GM19372 (cell line): ENCODE measurements around the gene CCDC138.

ENCODE experiments used
- ATAC-seq: cut with Tn5 transposase; IDR thresholded peaks from one replicate; pipeline ENCODE4 v1.9.1; 2021; ENCODE audit warnings: mild to moderate bottlenecking, low read depth, moderate library complexity; ENCODE audit not compliant: unreplicated experiment

The CCDC138 gene

DNA sequence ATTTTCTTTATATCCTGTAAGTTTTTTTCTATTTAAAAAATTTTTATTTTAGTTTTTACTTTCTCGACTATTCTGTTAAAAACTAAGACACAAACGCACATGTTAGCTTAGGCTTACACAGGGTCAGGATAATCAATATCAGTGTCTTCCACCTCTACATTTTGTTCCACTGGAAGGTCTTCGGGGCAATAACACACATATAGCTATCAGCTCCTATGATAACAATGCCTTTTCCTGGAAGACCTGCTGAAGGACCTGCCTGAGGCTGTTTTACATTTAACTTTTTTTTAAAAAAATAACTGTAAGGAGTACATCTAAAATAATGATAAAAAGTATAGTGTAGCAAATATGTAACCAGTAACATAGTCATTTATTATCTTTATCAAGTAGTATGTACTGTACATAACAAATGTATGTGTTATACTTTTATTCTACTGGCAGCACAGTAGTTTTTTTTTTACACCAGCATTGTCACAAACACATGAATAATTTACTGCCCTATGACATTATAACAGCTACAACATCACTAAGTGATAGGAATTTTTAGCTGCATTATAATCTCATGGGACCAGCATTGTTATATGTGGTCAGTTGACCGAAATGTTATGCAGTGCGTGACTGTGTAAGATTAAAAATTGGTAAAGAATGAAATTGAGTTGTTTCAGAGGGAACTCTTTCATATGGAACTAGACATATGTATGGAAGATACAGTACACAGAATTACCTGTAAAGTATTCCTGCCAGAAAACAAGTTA lies 37.9 kb downstream of the CCDC138 start:
- no peak for ATAC-seq

DNA sequence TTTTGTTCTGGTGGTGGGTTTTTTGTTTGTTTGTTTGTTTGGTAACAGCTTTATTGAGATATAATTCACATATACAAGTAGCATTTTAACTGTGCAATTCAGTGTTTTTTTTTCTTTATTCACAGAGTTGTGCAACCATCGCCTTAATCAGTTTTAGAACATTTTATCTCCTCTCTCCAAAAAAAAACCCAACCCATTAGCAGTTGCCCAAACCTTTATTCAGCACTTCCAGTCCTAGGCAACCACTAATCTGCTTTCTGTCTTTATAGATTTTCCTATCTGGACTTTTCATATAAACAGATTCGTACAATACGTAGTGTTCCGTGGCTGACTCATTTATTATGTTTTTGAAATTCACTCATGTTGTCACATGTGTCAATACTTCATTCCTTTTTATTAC lies 38.7 kb downstream of the CCDC138 start:
- no peak for ATAC-seq

DNA sequence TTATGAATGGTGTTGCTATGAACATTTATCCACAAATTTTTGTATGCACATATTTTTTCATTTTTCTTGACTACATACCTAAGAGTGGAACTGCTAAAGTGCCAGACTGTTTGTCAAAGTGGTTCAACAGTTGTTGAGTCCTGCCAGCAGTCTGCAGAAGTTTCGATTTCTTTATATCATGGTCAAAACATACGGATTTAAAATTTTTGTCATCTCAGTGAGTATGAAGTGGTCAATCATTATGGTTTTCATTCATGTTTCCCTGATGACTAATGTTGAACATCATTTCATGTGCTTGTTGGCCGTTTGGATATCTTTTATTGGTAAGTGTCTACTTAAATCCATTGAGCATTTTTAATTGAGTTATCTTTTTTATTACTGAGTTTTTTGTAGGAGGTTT lies 39.2 kb downstream of the CCDC138 start:
- ATAC-seq = no peak

DNA sequence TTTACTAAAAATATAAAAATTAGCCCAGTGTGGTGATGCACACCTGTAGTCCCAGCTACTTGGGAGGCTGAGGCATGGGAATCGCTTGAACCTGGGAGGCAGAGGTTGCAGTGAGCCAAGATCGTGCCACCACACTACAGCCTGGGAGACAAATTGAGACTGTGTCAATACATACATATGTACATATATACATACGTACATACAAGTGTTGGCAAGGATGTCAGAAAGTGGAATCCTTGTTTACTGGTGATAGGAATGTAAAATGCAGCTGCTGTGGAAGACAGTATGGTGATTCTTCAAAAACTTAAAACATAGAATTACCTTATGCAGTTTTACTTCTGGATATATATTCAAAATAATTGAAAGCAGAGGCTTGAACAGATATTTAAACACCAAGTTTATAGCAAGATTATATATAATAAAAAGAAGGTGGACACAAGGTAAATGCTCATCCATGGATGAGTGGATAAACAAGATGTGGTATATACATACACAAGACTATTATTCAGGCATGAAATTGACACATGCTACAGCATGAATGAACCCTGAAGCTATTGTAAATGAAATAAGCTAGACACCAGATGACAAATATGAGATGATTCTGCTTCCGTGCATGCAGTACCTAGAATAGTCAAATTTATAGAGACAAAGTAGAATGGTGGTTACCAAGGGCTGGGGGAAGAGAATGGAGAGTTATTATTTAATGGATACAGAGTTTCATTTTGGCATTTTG lies 43.2 kb downstream of the CCDC138 start:
- no peak for ATAC-seq

DNA sequence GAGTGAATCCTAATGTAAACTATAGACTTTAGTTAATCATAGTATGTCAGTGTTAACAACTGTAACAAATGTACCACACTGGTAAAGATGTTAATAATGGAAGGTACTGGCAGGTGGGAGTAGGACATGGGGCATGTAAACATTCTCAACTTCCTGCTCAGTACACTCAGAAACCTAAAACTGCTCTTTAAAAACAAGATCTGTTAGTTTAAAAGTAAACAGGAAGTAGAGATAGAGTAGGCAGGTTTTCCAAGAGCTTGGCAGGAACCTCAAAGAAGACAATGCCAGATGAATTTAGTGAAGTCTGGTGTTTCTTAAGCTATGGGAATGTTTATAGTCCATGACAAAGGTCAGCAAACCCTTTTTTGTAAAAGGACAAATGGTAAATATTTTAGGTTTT lies 46.6 kb downstream of the CCDC138 start:
- no peak for ATAC-seq

DNA sequence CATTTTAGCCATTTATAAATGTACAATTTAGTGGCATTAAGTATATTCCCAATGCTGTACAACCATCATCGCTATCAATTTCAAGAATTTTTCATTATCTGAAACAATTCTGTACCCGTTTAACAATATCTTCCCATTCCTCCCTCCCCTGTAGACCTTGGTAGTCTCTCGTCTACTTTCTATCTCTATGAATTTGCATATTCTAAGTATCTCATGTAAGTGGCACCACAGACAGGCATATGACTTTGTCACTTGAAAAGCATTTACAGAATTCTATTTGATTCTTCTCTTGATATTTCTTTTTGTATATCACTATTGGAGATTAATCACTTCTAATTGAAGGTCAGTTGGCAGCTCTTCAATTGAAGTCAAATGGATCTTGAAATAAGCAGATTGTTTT lies 48.0 kb downstream of the CCDC138 start:
- ATAC-seq = no peak

DNA sequence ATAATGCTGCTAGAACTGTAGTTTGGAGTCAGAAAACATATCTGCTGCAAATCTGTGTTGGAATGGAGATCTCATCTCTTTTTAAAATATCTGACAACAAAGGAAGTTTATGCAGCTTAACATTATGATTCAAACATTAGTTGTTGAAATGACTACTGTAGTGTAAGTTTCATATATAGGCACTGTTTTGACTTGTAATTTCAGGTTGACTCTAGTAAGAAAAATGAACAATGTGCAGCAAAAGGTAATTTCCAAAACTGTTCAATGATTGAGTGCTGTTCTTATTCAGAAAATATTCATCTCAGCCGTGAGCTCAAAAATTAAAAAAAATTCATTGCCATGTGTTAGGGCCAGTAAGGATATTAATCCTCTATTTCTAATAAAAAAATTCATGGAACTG lies 48.5 kb downstream of the CCDC138 start:
- no peak for ATAC-seq

DNA sequence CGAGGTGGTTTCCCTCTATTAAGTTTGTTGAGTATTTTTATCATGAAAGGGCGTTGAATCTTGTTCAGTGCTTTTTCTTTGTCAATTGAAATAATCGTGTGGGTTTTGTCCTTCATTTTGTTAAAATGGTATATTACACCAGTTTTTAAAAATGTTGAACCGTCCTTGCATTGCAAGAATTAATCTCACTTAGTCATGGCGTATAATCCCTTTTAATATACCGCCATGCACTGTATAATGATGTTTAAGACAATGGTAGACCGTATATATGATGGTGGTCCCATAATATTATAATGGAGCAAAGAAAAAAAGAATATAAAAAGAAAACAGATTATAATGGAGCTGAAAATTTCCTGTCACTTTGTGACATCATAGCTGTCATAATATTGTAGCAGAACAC lies 50.6 kb downstream of the CCDC138 start:
- ATAC-seq = no peak

DNA sequence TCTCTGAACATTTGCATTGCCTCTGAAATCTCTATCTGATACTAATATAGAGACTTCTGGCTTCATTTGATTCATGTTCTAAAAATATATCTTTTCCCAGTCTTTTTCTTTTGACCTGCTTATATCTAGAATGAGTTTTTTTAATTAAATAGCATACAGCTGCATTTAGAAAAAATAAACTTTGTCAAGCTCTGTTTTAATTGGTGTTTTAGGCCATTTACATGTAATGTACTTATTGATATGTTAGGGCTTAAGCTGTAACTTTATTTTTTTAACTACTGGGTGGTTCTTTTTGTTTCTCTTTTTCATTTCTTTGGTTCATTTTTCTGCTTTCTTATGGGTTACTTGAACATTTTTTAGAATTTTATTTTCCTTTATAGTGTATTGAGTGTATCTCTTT lies 54.9 kb downstream of the CCDC138 start:
- no peak for ATAC-seq

DNA sequence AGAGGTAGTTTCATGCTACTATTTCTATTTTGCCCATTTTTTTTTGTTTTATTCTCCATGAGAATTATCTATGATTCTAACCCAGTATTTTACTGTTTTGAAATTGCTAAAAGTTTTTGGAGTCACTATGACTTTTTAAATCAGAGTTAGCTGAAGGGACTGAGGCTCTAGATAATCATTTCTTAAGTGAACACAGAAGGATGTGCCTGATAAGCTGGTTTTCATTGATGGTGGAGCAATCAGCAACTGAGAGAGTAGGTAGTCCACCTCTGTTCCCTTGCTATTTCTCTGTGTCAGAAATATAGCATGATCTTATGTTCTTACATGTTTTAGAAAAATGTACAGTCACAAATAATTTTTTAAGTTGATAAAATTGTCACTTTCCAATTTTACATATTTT lies 59.4 kb downstream of the CCDC138 start:
- no peak for ATAC-seq

DNA sequence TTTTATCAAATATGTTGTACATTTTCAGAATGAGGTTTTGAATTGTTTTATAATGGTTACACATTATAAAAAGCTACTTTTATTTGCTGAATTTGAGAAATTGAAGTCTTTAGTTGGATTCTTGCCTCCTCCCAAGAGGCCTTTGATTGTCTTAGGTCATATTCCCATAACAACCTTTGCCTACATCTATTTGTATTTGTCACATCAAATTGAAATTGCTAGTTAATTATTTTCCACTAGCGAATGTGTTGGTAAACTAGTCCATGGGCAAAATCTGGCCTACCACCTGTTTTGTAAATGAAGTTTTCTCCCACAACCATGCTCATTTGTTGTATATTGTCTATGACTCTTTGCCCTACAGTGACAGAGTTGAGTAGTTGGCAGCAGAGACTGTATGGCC lies 60.4 kb downstream of the CCDC138 start:
- no peak for ATAC-seq

DNA sequence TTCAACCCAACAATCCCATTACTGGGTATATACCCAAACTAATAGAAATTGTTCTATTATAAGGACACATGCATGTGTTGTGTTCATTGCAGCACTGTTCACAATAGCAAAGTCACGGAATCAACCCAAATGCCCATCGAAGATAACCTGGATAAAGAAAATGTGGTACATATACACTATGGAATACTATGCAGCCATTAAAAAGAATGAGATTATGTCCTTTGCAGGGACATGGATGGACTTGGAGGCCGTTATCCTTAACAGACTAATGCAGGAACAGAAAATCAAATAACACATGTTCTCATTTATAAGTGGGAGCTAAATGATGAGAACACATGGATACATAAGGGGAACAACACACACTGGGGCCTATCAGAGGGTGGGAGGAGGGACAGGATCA lies 65.8 kb downstream of the CCDC138 start:
- ATAC-seq = no peak

DNA sequence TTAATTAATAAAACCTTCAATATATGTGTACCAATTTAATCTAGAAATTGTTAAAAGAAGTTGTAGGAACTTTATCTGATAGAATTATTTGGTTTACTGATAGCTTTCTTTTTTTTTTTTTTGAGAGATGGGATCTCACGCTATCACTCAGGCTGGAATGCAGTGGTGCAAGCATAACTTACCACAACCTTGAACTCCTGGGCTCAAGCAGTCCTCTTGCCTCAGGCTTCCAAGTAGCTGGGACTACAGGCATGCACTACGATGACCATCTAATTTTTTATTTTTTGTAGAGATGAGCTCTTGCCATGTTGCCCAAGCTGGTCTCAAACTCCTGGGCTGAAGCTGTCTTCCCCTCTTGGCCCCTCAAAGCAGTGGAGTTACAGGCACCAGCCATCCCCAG lies 66.8 kb downstream of the CCDC138 start:
- no peak for ATAC-seq

DNA sequence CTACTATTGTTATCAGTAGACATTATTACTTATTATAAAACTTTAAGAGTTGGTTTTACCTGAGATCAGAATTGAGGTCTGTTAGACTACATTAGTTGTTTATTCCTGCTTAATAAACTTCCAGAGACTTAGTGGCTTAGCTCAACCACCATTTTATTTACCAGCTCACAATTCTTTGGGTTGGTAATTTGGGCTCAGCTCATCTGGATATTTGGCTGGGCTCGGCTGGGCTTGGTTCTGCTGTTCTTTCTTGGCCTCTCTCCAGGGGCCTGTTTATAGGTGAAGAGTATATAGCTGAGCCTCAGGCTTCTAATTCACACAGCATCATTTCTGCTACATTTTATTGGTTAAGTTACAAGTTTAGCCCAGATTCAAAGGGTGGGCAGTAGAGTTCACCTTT lies 67.9 kb downstream of the CCDC138 start:
- ATAC-seq = no peak

DNA sequence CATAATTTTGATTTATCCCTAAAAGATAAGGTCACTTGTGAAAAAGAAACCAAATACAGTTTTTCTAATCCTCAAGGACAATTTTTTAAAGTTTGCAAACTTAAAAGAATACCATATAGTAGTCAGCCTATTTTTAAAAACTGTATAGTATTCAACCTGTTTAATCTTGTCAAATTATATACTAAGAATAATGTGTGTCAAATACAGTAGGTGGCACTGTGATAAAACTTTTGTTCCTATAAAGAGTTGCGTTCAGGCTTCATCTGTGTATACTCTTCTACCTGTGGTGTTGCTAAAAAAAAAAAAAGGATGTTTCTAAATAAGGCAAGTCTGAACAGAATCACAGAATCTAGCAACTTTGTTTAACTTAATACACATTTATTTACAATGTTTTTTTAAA lies 68.6 kb downstream of the CCDC138 start:
- ATAC-seq = no peak

DNA sequence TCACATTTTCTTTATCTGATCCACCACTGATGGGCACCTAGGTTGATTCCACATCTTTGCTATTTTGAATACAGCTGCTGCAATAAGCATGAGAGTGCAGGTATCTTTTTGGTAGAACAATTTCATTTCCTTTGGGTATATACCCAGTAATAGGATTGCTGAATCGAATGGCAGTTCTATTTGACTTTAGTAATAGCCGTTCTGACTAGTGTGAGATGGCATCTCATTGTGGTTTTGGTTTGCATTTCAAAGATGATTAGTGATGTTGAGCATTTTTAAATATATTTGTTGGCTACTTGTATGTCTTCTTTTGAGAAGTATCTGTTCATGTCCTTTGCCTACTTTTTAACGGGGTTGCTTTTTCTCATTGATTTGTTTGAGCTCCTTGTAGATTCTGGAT lies 72.3 kb downstream of the CCDC138 start:
- ATAC-seq = no peak

DNA sequence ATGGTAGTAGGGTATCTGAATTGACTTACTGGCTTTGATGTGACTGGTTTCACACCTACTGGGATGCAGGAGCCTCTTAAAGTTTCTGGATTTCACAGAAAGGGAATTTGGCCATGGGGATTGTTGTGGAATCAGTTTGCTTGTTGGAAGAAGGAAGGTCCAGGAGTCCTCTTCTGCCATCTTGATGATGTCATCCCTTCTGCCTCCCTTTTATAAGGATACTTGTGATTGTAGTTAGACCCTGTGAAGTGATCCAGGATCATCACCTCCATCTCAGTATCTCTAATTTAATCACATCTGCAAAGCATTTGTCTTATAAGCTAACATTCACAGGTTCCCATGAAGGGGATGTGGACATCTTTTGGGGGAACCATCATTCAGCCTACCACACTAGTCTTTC lies 79.5 kb downstream of the CCDC138 start:
- ATAC-seq = no peak

DNA sequence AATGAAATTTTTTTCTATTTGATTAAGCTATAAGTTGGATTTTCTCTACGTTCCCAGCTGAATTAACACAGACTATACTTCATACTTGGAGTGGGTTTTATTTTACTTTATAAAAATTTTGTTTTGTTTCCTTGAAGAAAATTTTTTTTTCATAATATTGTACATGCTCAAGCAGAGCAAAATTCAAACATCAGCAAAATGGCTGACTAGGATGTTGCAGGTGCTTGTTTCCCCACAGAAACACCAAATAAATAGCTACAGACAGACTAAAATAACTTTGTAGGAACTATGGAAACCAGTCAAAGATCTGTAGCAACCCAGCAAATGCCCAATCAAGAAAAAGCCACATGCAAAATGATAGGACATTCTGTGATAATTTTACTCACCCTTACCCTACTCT lies 82.3 kb downstream of the CCDC138 start:
- no peak for ATAC-seq

DNA sequence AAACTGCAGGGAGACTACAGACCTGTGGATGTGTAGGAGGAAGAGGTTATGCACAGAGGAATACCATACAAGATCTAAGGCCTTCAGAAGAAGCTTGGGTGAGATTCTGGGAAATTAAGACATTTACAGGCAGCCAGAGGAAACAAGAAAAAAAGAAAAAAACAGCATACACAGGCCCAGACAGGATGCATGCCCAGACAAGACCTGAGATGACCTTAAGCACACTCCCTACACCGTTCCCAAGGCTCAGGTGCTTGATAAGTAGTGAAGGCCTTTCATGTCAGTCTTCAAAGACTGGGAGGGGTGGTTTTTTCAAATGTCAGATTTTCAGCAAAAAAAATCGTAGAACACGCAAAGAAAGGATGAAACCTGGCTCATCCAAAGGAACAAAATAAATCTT lies 83.0 kb downstream of the CCDC138 start:
- no peak for ATAC-seq

DNA sequence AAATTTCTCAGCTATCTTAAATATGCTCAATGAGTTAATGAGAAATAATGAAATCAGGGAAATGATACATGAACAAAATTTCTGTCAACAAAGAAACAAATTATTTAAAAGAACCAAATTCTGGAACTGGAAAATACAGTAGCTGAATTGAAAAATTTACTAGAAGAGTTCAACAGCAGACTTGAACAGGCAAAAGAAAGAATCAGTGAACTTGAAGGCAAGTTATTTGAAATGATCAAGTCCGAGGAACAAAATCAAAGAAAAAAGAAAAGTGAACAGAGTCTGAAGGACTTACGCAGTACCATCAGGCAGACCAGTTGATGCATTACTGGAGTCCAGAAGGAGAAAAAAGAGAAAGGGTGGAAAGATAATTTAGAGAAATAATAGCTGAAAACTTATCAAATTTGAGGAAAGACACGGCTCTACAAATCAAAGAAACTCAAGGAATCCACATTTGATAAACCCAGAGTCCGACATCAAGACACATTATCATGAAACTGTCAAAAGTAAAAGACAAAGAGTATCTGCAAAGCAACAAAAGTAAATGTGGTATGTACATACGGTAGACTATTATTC lies 83.6 kb downstream of the CCDC138 start:
- ATAC-seq = no peak

DNA sequence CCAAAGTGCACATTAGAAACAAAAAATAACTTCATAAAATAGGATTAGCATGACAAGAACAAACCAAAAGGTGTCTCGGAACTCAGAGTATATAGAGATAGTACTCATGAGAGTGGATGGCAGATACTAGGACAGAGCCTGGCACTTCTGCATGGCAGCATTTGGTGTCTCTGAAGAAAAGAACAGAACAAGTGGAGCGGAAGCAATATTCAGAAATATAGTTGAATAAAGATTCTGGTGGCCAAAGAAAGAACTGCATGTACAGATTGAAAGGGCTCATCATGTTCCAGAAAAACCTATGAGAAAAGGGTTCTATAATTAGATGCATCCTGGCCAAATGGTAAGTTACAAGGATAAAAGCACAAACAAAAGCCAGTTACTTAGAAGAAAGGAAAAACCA lies 90.9 kb downstream of the CCDC138 start:
- no peak for ATAC-seq

DNA sequence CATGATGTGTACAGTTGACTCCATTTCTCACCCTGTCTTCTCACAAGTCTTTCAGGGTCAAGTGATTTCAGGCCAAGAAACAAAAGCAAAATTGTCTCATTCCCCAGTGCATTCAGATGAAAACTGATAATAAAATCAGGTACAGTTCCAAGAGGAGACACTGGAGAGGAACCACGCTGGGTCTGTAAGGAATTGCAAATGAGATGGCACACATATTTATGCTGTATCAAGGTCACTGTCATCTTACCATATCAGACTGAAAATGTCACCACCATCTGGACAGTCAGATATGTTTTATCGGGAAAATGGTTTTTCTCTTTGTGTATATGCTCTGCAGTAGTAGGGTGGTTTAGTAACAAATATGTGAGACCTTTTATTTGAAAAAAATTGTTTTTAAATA lies 91.7 kb downstream of the CCDC138 start:
- no peak for ATAC-seq
